Measurements from ENCODE around the gene MGMT. TPM values are rescaled to one million over a fixed set of nuclear protein-coding genes. Genes with fewer than 3 reads are reported as not detected.

MGMT gene
- total RNA-seq, 1 experiment from 2014 or later: 21.2 TPM

DNA sequence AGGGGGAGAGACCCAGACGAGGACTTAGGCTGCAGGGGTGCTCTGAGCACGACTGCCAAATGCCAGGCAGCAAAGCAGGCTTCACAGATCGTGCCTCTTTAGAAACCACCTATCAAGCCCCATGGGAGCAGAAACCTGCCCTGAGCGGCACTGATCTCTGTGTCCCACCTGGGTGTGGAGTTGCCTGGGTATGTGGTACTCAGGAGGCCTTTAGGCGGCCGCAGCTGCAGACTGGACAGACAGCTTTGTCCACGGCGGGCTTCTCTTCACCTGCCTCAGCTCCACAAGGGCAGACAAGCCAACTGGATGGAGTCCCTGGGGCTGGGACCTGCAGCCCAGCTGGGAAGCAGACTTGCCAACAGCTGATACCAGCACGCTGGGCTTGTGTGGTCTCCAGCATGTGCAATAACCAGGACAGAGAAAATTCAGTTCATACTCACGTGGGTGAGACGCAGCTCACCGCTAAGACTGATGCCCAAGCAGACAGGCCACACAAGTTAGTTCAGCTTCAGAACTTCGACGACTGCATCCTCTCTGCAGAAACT, 333.8 kb downstream of the MGMT start:
- DNase-seq: no peak
- Histone ChIP-seq H3K79me2 (ENCODE audit: low read depth) (no peaks in the 10 kb centered on the region), H3K4me2 (no peak overlapping the region), H3K27ac (no peak overlapping the region), H3K4me1 (replicated peaks; ENCODE audit: insufficient read depth) (no peaks in the 10 kb centered on the region), H3K4me3 (no peak overlapping the region), H2AFZ (no peak overlapping the region), H3K36me3 (ENCODE audit: low read depth) (no peaks in the 10 kb centered on the region), H3K9me3 (ENCODE audit: insufficient read depth, low read depth) (no peaks in the 10 kb centered on the region), H3K9me2 (ENCODE audit: insufficient read depth) (no peaks in the 10 kb centered on the region), H4K20me1 (ENCODE audit: insufficient read depth) (no peaks in the 10 kb centered on the region), H3F3A (ENCODE audit: insufficient read depth, low read depth) (no peaks in the 10 kb centered on the region), H3K27me3 (ENCODE audit: insufficient read depth, low read depth) (peaks cover 47% of the 10 kb centered on the region)
- BruUV-seq (replicated peaks): no TSS peak
- TF ChIP-seq, protein P1, sequence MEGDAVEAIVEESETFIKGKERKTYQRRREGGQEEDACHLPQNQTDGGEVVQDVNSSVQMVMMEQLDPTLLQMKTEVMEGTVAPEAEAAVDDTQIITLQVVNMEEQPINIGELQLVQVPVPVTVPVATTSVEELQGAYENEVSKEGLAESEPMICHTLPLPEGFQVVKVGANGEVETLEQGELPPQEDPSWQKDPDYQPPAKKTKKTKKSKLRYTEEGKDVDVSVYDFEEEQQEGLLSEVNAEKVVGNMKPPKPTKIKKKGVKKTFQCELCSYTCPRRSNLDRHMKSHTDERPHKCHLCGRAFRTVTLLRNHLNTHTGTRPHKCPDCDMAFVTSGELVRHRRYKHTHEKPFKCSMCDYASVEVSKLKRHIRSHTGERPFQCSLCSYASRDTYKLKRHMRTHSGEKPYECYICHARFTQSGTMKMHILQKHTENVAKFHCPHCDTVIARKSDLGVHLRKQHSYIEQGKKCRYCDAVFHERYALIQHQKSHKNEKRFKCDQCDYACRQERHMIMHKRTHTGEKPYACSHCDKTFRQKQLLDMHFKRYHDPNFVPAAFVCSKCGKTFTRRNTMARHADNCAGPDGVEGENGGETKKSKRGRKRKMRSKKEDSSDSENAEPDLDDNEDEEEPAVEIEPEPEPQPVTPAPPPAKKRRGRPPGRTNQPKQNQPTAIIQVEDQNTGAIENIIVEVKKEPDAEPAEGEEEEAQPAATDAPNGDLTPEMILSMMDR (conservative IDR thresholded peaks at IDR 0.05): no peak
- no peak for TF ChIP-seq EZH2 (IDR thresholded peaks at IDR 0.05; ENCODE audit: low read depth)
- CTCF ChIA-PET: no interaction called here
- intact Hi-C loops (cut with micrococcal nuclease; ENCODE audit: unreplicated experiment): no loop called here
- POLR2A ChIA-PET (ENCODE audit: unreplicated experiment): no interaction called here

DNA sequence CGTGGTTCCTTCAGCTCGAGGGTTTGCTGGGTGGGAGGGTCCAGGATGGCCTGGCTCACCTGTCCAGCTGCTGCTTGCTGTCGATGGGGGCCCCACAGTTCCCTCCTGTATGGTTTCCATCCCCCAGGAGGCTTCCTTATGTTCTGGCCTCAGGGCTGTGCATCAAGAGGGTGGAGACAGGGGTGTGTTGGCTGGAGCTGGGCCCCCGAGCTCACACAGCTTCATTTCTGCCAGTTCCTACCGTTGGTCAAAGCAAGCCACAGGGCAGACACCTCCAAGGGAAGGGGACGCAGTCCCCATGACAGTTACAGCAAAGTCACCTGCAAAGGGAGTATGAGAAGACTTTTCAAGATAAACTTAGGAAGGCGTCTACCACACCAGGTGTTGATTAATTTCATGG, 340.2 kb downstream of the MGMT start:
- no peak overlapping the region for H3K4me2 ChIP-seq
- H3F3A ChIP-seq (ENCODE audit: insufficient read depth, low read depth): no peaks in the 10 kb centered on the region
- POLR2A ChIA-PET (ENCODE audit: unreplicated experiment): no interaction called here
- DNase-seq: no peak
- no peaks in the 10 kb centered on the region for H3K9me3 ChIP-seq (ENCODE audit: insufficient read depth, low read depth)
- H4K20me1 ChIP-seq (ENCODE audit: insufficient read depth): no peaks in the 10 kb centered on the region
- CTCF ChIA-PET: no interaction called here
- no peaks in the 10 kb centered on the region for H3K4me1 ChIP-seq (replicated peaks; ENCODE audit: insufficient read depth)
- TF ChIP-seq, protein P1 (conservative IDR thresholded peaks at IDR 0.05): no peak
- no peak for TF ChIP-seq EZH2 (IDR thresholded peaks at IDR 0.05; ENCODE audit: low read depth)
- BruUV-seq (replicated peaks): no TSS peak
- H2AFZ ChIP-seq: no peak overlapping the region
- no peak overlapping the region for H3K27ac ChIP-seq
- no peaks in the 10 kb centered on the region for H3K79me2 ChIP-seq (ENCODE audit: low read depth)
- no peak overlapping the region for H3K4me3 ChIP-seq
- intact Hi-C loops (cut with micrococcal nuclease; ENCODE audit: unreplicated experiment): no loop called here
- H3K9me2 ChIP-seq (ENCODE audit: insufficient read depth): no peaks in the 10 kb centered on the region
- H3K36me3 ChIP-seq (ENCODE audit: low read depth): no peaks in the 10 kb centered on the region
- peaks cover 44% of the 10 kb centered on the region for H3K27me3 ChIP-seq (ENCODE audit: insufficient read depth, low read depth)

DNA sequence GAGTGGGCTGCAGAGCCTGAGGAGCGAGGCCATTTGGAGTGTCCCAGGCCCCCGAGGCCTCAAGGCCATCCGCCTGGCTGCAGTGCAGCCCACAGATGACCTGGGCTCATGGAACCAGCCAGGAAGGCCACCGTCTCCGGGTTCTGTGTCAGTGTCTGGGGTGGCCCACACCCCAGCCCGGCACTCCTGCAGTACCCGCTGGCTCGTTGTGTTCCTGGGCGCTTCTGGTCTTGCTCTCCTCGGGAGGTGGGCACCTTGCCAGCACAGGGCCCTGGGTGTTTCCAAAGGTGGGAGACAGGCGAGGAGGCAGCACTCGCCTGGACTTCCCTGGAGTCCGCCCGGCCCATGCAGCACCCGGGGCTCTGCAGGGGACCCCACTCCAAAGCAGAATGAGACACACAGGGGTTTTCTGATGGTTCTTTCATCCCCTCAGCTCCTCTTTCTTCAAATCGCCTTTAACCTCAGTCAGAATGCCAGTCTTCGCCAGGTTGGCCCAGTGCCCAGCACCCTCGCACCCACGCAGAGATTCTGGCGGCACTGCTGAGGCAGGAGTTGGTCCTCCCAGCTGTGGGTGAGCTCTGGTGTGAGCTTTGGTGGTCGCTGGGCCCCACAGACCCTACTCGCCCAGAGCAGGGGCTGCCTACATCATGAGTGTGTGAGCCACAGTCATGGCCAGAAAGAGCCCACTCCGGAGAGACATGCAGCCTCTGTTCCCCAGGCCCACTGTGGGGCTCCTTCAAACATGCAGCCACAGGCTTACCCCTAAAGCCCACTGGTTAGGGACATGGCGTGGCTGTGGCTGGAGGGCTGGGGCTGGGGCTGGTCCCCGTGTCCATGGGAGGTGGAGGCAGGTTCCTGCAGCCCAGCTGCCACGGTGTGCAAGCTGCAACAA, 341.3 kb downstream of the MGMT start:
- POLR2A ChIA-PET (ENCODE audit: unreplicated experiment): no interaction called here
- intact Hi-C loops (cut with micrococcal nuclease; ENCODE audit: unreplicated experiment): no loop called here

More for the DNA sequence above, 341.3 kb downstream of the MGMT start:
- Histone ChIP-seq H4K20me1 (ENCODE audit: insufficient read depth) (no peaks in the 10 kb centered on the region), H3K36me3 (ENCODE audit: low read depth) (no peaks in the 10 kb centered on the region), H3K27ac (no peak overlapping the region), H3F3A (ENCODE audit: insufficient read depth, low read depth) (no peaks in the 10 kb centered on the region), H3K9me2 (ENCODE audit: insufficient read depth) (no peaks in the 10 kb centered on the region), H3K27me3 (ENCODE audit: insufficient read depth, low read depth) (peaks cover 50% of the 10 kb centered on the region), H3K4me1 (replicated peaks; ENCODE audit: insufficient read depth) (no peaks in the 10 kb centered on the region), H3K79me2 (ENCODE audit: low read depth) (no peaks in the 10 kb centered on the region), H3K4me2 (no peak overlapping the region), H3K9me3 (ENCODE audit: insufficient read depth, low read depth) (no peaks in the 10 kb centered on the region), H2AFZ (no peak overlapping the region), H3K4me3 (no peak overlapping the region)
- CTCF ChIA-PET: no interaction called here
- DNase-seq: no peak
- TF ChIP-seq, protein P1 (conservative IDR thresholded peaks at IDR 0.05): no peak
- no peak for TF ChIP-seq EZH2 (IDR thresholded peaks at IDR 0.05; ENCODE audit: low read depth)
- no TSS peak for BruUV-seq (replicated peaks)

Data from PC-9 (cell line).